Stimulated activated CD8-positive, alpha-beta memory T cell treated with anti-CD3 and anti-CD28 coated beads, Interleukin-4, amount 100 ng/mL, for 24 hours (primary cell): ENCODE measurements around the gene FICD.

Experiments
- DNase-seq: peaks from one replicate; pipeline ENCODE4 v3.0.0-alpha.2; 2020; ENCODE audit warnings: low read depth

Gene FICD

DNA sequence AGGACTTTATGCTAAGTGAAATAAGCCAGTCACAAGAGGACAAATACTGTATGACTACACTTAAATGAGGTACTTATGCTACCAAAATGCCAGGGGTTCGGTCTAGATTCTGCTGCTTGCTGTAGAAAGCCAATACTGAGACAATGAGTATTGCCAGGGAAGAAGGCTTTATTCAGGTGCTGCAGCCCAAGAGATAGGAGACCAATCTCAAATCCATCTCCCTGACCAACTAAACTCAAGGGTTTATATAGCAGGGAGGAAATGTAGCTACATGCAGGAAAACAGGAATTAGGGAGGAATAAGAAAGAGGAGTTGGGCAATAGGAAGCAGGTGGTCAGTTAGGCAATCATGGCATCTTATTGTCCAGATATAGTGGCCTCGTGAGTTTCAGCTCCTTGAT lies 12.2 kb upstream of the FICD start:
- DNase-seq: no peak

DNA sequence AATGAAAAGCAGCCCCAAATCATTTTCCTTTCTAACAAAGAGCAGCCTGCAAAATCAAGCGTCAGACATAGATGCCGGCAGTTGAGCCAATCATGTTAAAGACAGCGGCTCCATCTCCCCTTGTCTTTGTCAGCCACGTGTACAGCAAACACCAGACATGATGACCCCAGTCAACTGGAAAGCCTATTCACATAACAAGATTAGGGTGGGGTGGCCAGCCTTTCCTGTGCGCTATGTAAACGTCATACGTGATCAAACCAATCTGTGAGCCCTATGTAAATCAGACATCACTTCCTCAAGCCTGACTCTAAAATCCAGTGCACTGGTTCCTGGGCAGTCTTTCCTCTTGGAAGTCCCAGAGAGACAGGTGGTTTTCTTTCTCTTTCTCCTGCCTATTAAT lies 9.9 kb upstream of the FICD start:
- no peak for DNase-seq

DNA sequence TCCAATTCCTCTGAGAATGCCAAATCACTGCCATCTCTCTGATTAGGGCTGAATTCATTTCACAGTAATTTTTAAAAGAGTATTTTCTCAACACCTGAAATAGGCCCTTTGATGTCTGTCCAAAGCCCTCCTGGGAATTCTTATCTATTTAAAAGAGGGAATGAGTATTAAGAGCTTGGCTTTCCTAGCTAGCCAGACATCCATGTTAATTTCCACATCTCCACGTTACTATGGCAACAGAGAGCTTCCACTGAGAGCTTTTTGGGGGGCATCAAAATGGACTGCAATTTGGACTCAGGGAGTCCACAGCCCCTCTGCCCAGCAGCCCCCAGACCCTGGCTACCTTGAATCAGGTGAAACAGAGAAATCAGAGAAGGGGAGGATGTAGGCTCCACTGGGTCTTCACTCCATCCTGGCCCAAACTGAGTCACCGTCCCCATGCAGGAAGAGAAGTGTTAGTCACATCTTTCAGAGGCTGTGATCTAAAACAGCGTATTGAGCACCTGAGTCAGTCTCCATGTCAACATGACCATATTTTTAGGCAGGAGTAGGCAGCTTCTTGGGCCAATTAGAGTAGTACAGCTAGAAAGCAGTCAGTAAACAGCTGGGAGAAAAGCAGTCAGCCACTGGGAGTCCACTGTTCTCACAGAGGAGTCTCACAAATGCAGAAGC lies 7.0 kb upstream of the FICD start:
- DNase-seq: no peak

DNA sequence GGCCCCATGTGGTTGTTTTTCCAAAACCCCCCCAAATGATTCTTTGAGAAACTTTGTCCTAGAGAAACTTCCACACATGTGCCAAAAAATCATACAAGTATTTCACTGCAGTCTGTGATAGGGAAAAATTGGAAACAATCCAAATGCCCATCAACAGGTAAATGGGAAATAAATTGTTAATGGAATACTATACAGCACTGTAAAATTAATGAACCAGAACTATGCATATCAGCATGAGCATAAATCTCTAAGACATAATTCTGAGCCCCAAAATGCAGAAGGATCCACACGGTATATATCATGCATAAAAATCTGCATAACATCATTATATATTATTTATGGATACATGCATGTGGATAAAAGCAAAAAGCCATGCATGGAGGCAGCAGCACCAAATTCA lies 5.3 kb upstream of the FICD start:
- no peak for DNase-seq

- no peak for DNase-seq
These were observed 4.2 kb upstream of the FICD start for GRCh38 chr12:108510836-108511235.

GRCh38 chr12:108511633-108512540 lies 3.2 kb upstream of the FICD start:
- DNase-seq: peak; percentile 63

GRCh38 chr12:108514468-108514972 lies 557 bp upstream of the FICD start:
- no peak for DNase-seq

DNA sequence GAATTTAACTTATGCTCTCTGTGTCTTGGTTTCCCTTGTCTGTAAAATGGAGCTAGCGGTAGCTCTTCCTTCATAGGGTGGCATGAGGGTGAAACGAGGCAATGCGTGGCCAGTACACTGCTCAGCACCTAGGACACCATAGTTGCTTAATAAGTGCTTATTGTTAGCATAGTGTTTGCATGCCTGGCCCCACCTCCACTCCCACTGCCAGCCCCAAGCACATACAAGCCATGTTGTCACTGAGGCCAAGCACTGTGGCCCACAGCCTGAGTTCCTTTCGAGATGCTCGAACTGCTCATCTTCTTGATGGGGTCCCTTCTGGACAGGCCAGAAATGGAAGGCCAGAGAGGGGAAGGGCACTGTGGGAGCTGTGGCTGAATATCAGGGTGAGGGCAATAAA lies 839 bp downstream of the FICD start:
- no peak for DNase-seq

DNA sequence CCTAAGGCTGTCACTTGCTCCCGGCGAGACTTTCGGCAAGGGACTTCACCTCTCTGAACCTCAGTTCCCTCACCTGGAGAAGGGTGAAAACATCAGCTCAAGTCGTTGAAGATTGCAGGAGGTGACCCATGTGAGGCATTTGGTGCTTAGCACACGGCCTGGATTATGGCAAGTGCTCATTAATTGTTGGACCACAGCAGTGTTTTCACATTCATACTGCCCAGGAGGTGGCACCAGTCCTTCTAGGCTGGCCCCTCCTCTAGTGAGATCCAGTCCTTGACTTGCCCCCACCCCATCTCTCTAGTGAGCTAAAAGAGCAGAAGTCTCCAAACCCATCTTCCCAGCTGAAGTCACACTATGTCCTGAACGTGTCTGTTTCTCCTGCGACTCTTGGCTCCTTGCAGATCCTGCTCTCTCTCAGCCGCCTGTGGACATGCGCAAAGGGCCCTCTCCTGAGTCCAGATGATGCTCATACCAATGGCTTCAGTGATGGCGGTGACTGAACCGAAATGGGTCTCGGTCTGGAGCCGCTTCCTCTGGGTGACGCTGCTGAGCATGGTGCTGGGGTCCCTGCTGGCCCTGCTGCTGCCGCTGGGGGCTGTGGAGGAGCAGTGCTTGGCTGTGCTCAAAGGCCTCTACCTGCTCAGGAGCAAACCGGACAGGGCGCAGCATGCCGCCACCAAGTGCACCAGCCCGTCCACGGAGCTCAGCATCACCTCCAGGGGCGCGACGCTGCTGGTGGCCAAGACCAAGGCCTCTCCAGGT lies 1.6 kb downstream of the FICD start:
- no peak for DNase-seq

GRCh38 chr12:108517288-108518100 lies 2.4 kb downstream of the FICD start:
- DNase-seq: no peak

GRCh38 chr12:108518101-108518715 lies 3.1 kb downstream of the FICD start:
- DNase-seq: no peak

DNA sequence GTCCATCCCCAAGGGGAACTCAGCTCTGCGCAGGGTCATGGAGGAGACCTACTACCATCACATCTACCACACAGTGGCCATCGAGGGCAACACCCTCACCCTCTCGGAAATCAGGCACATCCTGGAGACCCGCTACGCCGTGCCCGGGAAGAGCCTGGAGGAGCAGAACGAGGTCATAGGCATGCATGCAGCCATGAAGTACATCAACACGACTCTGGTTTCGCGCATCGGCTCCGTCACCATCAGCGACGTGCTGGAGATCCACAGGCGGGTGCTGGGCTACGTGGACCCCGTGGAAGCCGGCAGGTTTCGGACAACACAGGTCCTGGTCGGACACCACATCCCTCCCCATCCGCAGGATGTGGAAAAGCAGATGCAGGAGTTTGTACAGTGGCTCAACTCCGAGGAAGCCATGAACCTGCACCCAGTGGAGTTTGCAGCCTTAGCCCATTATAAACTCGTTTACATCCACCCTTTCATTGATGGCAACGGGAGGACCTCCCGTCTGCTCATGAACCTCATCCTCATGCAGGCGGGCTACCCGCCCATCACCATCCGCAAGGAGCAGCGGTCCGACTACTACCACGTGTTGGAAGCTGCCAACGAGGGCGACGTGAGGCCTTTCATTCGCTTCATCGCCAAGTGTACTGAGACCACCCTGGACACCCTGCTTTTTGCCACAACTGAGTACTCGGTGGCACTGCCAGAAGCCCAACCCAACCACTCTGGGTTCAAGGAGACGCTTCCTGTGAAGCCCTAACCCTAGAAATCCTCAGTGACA lies 3.8 kb downstream of the FICD start:
- DNase-seq: no peak

- DNase-seq: no peak
These were observed 4.5 kb downstream of the FICD start for GRCh38 chr12:108519558-108519957.

- DNase-seq: no peak
These were observed 8.3 kb downstream of the FICD start for GRCh38 chr12:108523365-108523764.

DNA sequence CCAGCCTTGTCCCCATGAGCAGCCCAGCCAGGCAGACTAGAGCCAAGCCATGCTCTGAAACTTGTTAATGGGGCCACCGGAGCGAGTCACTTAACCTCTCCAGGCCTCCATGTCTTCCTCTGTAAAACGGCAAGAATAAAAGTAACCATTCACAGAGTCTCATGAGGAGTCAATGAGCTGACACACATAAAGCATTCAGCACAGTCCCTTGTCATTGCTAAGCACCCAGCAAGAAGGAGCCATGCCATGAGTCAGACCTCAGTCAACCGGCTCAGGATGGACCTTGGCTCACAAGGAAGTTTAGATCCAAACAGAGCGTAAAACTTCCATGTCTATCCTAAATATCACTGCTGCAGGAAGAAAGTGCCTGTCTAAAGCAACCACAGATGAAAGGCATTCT lies 10.6 kb downstream of the FICD start:
- no peak for DNase-seq

DNA sequence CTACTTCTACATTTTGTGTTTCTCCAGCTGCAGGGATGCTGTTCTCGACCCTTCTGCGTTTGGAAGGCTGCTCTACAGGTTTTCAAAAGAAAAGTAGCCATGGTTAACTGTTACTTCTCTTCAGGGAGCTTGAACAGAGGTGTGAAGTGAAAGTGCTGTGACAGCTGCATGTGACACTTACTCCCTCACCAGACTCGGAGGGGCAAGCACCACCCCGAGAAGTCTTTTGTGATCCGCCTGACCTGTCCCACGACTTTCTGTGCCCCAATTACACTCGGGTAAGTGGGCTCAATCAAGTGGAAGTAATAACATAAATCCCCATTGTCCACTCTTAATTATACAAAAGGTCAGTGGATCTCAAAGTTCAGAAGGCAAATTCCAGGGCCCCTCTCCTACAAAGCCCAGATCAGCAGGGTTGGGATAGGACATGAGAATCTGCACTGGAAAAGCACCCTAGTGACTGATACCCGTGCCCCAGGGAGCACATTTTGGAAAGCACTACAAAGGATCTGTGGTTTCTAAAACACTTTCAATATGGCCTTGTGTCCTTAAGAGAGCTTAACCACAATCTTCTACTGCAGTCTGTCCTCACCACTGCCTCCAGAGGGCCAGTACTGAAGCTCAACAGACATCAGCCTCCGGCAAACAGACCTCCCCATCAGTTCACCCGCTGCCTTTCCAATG lies 11.5 kb downstream of the FICD start:
- no peak for DNase-seq

- no peak for DNase-seq
These were observed 12.1 kb downstream of the FICD start for GRCh38 chr12:108527166-108527496.

DNA sequence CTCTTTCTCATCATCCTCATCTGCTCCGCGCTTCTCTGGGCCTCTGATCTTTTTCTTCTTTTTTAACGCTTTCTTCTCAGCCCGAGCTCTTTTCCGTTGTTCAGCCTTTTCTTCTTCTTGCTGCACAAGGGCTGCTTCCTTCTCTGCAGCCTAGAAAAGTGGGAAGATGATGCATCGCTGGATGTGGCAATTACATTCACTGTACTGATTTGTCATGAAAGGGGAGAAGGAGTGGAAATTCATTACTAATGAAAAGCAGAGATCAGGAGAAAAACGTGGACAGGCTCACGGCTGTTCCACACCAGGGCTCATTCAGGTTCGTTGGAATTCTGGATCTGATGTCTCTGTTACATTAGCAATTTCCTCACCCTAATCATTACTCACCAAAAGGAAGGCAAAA lies 15.1 kb downstream of the FICD start:
- no peak for DNase-seq

DNA sequence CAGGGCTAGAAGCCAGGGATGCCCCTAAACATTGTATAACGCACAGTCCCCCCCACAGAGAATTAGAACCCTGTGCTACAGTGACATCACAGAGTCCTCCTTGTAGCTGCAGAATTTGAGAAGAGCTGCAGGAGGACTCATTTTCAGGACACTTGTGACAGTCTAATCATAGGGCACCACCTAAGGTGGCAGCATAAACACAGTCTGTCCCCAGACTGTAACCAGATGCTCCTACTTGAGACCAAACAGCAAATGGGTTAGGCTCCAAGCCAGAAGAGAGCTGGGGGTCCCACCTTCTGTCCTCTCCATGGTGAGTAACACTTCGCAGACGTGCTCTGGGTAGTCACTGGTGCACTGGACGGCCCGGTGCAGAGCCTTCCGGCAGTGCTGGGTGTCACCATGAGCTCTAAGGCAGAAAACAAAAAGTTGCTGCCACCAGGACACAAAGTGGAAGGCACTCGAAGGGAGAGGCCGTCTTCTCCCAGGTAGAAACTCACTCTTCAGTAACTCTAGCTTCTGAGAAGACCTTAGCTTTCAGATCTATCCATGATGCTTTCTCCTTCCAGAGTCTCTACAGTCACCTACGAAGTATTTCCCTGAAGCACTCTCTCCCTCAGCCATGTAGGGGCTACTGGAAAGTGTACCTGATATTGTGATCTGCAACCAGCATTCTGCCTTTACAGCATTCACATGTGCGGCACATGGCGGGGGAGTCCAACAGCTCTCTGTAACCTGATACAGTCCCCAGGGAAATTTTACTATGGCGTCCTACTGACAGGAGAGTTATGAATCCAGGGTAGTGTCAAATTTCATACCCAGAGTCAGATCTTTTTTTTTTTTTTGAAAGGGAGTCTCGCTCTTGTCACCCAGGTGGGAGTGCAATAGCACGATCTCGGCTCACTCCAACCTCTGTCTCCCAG lies 17.1 kb downstream of the FICD start:
- no peak for DNase-seq
